GM12872 (cell line): Measurements from ENCODE around the gene ACTR10.

Experiments used
- CTCF ChIP-seq: IDR thresholded peaks from 3 replicates; pipeline ENCODE4 v1.5.1; 2011; ENCODE audit warnings: low read depth, mild to moderate bottlenecking, low read length, moderate library complexity; ENCODE audit not compliant: insufficient read depth

The ACTR10 gene

GRCh38 chr14:58199726-58200479 is at the start of gene ACTR10:
TSS of gene ACTR10 (plus strand) at chr14:58200149. CDS start at chr14:58200218, 69 bp downstream.
- no peak for TF ChIP-seq CTCF

GRCh38 chr14:58150243-58150805 is 49.6 kb upstream of the ACTR10 start:
- no peak for TF ChIP-seq CTCF

- no peak for TF ChIP-seq CTCF
Observed at GRCh38 chr14:58151133-58152013, 48.6 kb upstream of the ACTR10 start.

GRCh38 chr14:58152014-58152857 is 47.7 kb upstream of the ACTR10 start, which contains the start of gene ARMH4:
TSS of gene ARMH4 (minus strand) at chr14:58152213. CDS start at chr14:58139358, 12,855 bp downstream.
- TF ChIP-seq CTCF: no peak

GRCh38 chr14:58160561-58160960 is 39.4 kb upstream of the ACTR10 start:
- TF ChIP-seq CTCF: no peak

GRCh38 chr14:58166005-58166983 is 33.7 kb upstream of the ACTR10 start:
- peak; percentile 96 for TF ChIP-seq CTCF
